Measurements from ENCODE around the gene ENOX1. TPM values are rescaled to one million over a fixed set of nuclear protein-coding genes. Genes with fewer than 3 reads are reported as not detected.

ENOX1 gene
- polyA plus RNA-seq, 2 of the 4 experiments (the other 2 are of a cell fraction), result 0.28 to 0.41 TPM

DNA sequence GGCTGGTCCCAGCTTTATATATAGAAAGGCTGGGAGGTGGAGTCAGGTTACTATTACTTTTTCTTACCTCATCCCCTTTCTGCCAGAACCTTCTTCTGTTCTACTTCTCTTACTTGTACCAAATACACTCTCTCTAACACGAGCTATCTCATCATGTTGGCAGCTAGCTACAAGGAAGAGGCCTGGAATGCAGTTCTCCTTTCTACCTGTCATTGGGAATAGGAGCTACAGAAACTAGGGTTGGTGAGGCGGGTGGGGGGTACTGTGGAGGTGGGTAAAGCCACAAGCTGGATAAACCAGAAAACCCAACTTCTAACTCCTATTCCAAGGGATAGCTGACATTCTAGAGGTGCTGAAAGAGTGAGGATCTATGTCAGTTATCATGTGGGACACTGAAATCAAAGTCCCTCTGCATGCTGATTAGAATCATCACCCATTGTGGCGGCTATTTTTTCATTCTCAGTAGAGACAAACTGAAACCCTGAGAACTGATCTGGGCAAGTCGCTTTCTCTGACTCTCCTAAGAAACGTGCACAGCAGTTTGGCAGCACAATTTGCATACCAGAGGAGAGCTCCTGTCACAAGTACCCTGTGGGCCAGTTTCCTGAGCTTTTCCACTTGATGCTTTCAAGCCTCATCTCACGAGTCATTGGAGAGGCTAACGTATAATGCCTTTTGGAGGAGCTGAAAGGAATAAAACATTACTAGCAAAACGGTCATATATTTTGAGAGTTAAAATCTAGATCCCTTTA, 358.1 kb downstream of the ENOX1 start:
- Histone ChIP-seq H3K27ac (no peak overlapping the region), H3K4me3 (no peak overlapping the region), H3K9me3 (no peaks in the 10 kb centered on the region), H3K4me2 (no peak overlapping the region), H3K4me1 (no peaks in the 10 kb centered on the region)
- ChIA-PET POLR2A (no interaction called here), CTCF (no interaction called here)
- WGBS (ENCODE audit: missing lambda C conversion rate), result 44% methylated on average over 8 of the region's 8 CpGs
- ATAC-seq (no peak), DNase-seq (ENCODE audit: low read depth in 1 of 2, low spot score in 1 of 2) (no peak), FAIRE-seq (no peak)
- TF ChIP-seq MAZ (IDR thresholded peaks at IDR 0.05; ENCODE audit: borderline replicate concordance, low read depth, low read length), result no peak
- no peak for TF ChIP-seq TFCP2L1 (CRISPR knock-in tag; IDR thresholded peaks at IDR 0.05)
- TF ChIP-seq KDM5A (IDR thresholded peaks at IDR 0.05), result no peak
- TF ChIP-seq E2F6 (IDR thresholded peaks at IDR 0.05; ENCODE audit: borderline replicate concordance, low read depth), result no peak
- TF ChIP-seq, protein P1, sequence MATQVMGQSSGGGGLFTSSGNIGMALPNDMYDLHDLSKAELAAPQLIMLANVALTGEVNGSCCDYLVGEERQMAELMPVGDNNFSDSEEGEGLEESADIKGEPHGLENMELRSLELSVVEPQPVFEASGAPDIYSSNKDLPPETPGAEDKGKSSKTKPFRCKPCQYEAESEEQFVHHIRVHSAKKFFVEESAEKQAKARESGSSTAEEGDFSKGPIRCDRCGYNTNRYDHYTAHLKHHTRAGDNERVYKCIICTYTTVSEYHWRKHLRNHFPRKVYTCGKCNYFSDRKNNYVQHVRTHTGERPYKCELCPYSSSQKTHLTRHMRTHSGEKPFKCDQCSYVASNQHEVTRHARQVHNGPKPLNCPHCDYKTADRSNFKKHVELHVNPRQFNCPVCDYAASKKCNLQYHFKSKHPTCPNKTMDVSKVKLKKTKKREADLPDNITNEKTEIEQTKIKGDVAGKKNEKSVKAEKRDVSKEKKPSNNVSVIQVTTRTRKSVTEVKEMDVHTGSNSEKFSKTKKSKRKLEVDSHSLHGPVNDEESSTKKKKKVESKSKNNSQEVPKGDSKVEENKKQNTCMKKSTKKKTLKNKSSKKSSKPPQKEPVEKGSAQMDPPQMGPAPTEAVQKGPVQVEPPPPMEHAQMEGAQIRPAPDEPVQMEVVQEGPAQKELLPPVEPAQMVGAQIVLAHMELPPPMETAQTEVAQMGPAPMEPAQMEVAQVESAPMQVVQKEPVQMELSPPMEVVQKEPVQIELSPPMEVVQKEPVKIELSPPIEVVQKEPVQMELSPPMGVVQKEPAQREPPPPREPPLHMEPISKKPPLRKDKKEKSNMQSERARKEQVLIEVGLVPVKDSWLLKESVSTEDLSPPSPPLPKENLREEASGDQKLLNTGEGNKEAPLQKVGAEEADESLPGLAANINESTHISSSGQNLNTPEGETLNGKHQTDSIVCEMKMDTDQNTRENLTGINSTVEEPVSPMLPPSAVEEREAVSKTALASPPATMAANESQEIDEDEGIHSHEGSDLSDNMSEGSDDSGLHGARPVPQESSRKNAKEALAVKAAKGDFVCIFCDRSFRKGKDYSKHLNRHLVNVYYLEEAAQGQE (IDR thresholded peaks at IDR 0.05), result no peak
- no peak for TF ChIP-seq HDAC2 (IDR thresholded peaks at IDR 0.05)
- TF ChIP-seq, protein P2, sequence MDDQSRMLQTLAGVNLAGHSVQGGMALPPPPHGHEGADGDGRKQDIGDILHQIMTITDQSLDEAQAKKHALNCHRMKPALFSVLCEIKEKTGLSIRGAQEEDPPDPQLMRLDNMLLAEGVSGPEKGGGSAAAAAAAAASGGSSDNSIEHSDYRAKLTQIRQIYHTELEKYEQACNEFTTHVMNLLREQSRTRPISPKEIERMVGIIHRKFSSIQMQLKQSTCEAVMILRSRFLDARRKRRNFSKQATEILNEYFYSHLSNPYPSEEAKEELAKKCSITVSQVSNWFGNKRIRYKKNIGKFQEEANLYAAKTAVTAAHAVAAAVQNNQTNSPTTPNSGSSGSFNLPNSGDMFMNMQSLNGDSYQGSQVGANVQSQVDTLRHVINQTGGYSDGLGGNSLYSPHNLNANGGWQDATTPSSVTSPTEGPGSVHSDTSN (IDR thresholded peaks at IDR 0.05), result no peak
- no peak for TF ChIP-seq BHLHE40 (IDR thresholded peaks at IDR 0.05; ENCODE audit: low read depth, low read length)
- no peak for TF ChIP-seq TP53 (CRISPR knock-in tag; IDR thresholded peaks at IDR 0.05)
- TF ChIP-seq, protein P3, sequence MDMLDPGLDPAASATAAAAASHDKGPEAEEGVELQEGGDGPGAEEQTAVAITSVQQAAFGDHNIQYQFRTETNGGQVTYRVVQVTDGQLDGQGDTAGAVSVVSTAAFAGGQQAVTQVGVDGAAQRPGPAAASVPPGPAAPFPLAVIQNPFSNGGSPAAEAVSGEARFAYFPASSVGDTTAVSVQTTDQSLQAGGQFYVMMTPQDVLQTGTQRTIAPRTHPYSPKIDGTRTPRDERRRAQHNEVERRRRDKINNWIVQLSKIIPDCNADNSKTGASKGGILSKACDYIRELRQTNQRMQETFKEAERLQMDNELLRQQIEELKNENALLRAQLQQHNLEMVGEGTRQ (IDR thresholded peaks at IDR 0.05), result no peak
- no peak for TF ChIP-seq NR3C1 (IDR thresholded peaks at IDR 0.05)
- no peak for TF ChIP-seq ATOH8 (CRISPR knock-in tag; IDR thresholded peaks at IDR 0.05; ENCODE audit: low read depth)

DNA sequence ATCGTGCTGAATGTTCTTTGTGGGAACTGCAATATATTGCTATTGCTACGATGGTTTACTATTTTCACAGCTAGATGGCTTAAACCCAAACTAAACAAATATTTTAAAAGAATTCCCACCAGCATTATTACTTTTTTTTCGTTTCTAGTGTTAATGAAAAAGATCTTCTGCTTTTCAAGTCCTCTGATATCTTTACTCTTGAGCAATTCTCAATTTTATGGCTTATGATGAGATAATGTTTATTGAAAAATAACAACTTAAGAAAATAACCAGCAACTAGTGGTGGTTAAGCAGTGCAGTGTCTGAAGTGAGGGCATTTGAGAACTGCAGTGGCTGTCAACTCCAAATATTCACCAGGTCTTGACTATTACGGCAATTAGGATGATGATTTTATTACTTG, 360.4 kb downstream of the ENOX1 start:
- ChIA-PET POLR2A (no interaction called here), CTCF (no interaction called here)
- Histone ChIP-seq H3K4me1 (no peaks in the 10 kb centered on the region), H3K4me2 (no peak overlapping the region), H3K9me3 (no peaks in the 10 kb centered on the region), H3K4me3 (no peak overlapping the region), H3K27ac (no peak overlapping the region)
- ATAC-seq, result no peak
- no peak for DNase-seq (ENCODE audit: low read depth in 1 of 2, low spot score in 1 of 2)
- no peak for TF ChIP-seq HEYL (CRISPR knock-in tag; IDR thresholded peaks at IDR 0.05)
- TF ChIP-seq SREBF2 (IDR thresholded peaks at IDR 0.05), result no peak
- WGBS (ENCODE audit: missing lambda C conversion rate), result 32% methylated on average over 4 of the region's 4 CpGs
- no peak for FAIRE-seq

DNA sequence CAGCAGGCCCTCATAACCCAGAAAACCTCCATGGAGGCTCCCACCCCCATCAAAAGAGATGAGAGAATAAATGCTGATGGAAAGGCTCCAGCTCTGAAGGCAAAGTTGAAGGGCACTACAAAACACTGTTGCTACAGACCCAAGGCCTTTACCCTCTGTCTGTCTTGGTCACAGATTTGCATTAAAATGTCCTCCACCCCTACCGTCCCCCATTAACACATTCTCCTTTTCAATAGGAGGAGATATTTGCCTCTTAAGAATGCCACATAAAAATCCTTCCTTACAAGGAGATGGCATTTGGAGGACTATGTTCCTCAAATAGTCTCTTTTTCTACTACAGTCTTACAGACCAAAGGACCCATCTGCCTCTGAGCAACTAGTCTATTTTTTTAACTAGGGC, 361.5 kb downstream of the ENOX1 start:
- Histone ChIP-seq H3K4me2 (no peak overlapping the region), H3K27ac (no peak overlapping the region), H3K9me3 (no peaks in the 10 kb centered on the region), H3K4me1 (no peaks in the 10 kb centered on the region), H3K4me3 (no peak overlapping the region)
- POLR2A ChIA-PET, result no interaction called here
- ATAC-seq (no peak), DNase-seq (ENCODE audit: low read depth in 1 of 2, low spot score in 1 of 2) (no peak), FAIRE-seq (no peak)
- WGBS (ENCODE audit: missing lambda C conversion rate), result 89% methylated on average over 1 of the region's 1 CpG
- CTCF ChIA-PET, result no interaction called here
- TF ChIP-seq, protein P2 (IDR thresholded peaks at IDR 0.05), result no peak
- no peak for TF ChIP-seq RNF2 (IDR thresholded peaks at IDR 0.05; ENCODE audit: borderline replicate concordance, low read depth)
- no peak for TF ChIP-seq HOXB5 (CRISPR knock-in tag; IDR thresholded peaks at IDR 0.05)
- TF ChIP-seq E2F6 (IDR thresholded peaks at IDR 0.05; ENCODE audit: borderline replicate concordance, low read depth), result no peak
- no peak for TF ChIP-seq SREBF2 (IDR thresholded peaks at IDR 0.05)
- no peak for TF ChIP-seq BHLHE40 (IDR thresholded peaks at IDR 0.05; ENCODE audit: low read depth, low read length)
- no peak for TF ChIP-seq MYC (IDR thresholded peaks at IDR 0.05; ENCODE audit: borderline replicate concordance, low read length)
- TF ChIP-seq CHD4 (IDR thresholded peaks at IDR 0.05; ENCODE audit: borderline replicate concordance), result no peak
- TF ChIP-seq KDM5A (IDR thresholded peaks at IDR 0.05), result no peak
- TF ChIP-seq CBX8 (IDR thresholded peaks at IDR 0.05), result no peak
- TF ChIP-seq PHF8 (IDR thresholded peaks at IDR 0.05; ENCODE audit: borderline replicate concordance, low read depth), result no peak
- TF ChIP-seq NPAS2 (CRISPR knock-in tag; IDR thresholded peaks at IDR 0.05; ENCODE audit: borderline replicate concordance), result no peak
- no peak for TF ChIP-seq HEYL (CRISPR knock-in tag; IDR thresholded peaks at IDR 0.05)
- TF ChIP-seq, protein P4, sequence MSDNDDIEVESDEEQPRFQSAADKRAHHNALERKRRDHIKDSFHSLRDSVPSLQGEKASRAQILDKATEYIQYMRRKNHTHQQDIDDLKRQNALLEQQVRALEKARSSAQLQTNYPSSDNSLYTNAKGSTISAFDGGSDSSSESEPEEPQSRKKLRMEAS (IDR thresholded peaks at IDR 0.05), result no peak
- TF ChIP-seq POLR2A (IDR thresholded peaks at IDR 0.05; ENCODE audit: low read length), result no peak
